Measurements from ENCODE around the gene ACTL7A. TPM values are rescaled to one million over a fixed set of nuclear protein-coding genes. Genes with fewer than 3 reads are reported as not detected.

ACTL7A gene
- total RNA-seq, 4 donors from 2014 or later, result not detected

DNA sequence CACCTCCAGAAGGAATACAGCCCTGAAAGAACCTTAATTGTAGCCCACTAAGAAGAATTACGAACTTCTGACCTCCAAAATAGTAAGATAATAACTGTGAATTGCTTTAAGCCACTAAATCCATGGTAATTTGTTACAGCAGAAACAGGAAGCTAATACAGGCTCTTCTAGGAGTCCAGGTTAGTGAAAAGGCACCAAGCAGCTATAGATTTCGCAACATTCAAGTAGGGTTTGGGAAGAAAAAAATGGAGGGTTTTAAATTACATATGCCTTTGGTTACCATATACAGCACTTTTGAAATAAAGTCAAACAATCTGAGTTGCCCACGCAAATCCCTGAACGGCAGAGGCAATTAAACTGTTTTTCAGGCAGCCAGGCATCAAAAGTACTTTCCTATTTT is 1.7 kb upstream of the ACTL7A start:
- Histone ChIP-seq H3K9me3 (no peaks in the 10 kb centered on the region), H3K27ac (no peak overlapping the region), H3K4me1 (no peaks in the 10 kb centered on the region), H3K27me3 (no peaks in the 10 kb centered on the region), H3K36me3 (no peaks in the 10 kb centered on the region), H3K4me3 (no peak overlapping the region)
- in situ Hi-C loops (cut with MboI; ENCODE audit: low pct_ligation_motif_present in 1 of 4, low pct_unique_long_range_greater_than_20kb in 1 of 4, low sequenced_read_pairs in 3 of 4) (loop anchor here in 1 of 4 donors (25.0 kb wide), 1 partner anchor 102 kb away; no protein-coding TSS in a partner anchor), intact Hi-C loops (cut with DNase I; ENCODE audit: low total_unique reads) (no loop called here)
- WGBS, 2 donors (ENCODE audit: low coverage in 1 of 2), result 76 to 87% methylated on average over 4 of the region's 4 CpGs
- no peak for DNase-seq
- TF ChIP-seq POLR2A (IDR thresholded peaks at IDR 0.05), result no peak
- no peak for TF ChIP-seq EP300 (IDR thresholded peaks at IDR 0.05; ENCODE audit: low read depth)
- no peak for TF ChIP-seq POLR2AphosphoS5 (IDR thresholded peaks at IDR 0.05)
- TF ChIP-seq, protein P1, sequence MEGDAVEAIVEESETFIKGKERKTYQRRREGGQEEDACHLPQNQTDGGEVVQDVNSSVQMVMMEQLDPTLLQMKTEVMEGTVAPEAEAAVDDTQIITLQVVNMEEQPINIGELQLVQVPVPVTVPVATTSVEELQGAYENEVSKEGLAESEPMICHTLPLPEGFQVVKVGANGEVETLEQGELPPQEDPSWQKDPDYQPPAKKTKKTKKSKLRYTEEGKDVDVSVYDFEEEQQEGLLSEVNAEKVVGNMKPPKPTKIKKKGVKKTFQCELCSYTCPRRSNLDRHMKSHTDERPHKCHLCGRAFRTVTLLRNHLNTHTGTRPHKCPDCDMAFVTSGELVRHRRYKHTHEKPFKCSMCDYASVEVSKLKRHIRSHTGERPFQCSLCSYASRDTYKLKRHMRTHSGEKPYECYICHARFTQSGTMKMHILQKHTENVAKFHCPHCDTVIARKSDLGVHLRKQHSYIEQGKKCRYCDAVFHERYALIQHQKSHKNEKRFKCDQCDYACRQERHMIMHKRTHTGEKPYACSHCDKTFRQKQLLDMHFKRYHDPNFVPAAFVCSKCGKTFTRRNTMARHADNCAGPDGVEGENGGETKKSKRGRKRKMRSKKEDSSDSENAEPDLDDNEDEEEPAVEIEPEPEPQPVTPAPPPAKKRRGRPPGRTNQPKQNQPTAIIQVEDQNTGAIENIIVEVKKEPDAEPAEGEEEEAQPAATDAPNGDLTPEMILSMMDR (IDR thresholded peaks at IDR 0.05), result no peak

DNA sequence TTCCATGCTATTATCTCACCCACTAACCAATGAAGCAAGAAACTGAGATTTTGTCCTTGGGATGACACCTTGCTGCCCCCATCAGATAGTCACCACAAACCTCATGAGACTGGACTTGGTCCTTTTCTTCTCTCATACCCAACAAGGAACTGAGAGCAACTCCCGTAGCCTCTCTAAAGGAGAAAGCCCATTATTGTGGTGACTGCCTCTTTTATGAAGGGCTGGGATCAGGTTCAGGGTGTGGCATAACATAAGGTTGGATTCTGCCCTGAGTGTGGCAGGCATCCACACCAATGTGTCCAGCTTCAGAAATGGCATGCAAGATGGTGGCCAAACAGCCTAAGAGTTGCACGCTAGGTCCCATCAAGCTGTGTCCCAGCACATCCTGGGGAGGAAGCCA is 1.3 kb upstream of the ACTL7A start:
- DNase-seq, result no peak
- Histone ChIP-seq H3K27me3 (no peaks in the 10 kb centered on the region), H3K36me3 (no peaks in the 10 kb centered on the region), H3K9me3 (no peaks in the 10 kb centered on the region), H3K4me1 (no peaks in the 10 kb centered on the region), H3K27ac (no peak overlapping the region), H3K4me3 (no peak overlapping the region)
- no peak for TF ChIP-seq POLR2AphosphoS5 (IDR thresholded peaks at IDR 0.05)
- TF ChIP-seq POLR2A (IDR thresholded peaks at IDR 0.05), result no peak
- TF ChIP-seq EP300 (IDR thresholded peaks at IDR 0.05; ENCODE audit: low read depth), result no peak
- TF ChIP-seq, protein P1 (IDR thresholded peaks at IDR 0.05), result no peak
- intact Hi-C loops (cut with DNase I; ENCODE audit: low total_unique reads), result no loop called here
- in situ Hi-C loops (cut with MboI; ENCODE audit: low pct_ligation_motif_present in 1 of 4, low pct_unique_long_range_greater_than_20kb in 1 of 4, low sequenced_read_pairs in 3 of 4), result loop anchor here in 1 of 4 donors (25.0 kb wide), 1 partner anchor 102 kb away; no protein-coding TSS in a partner anchor
- WGBS, 2 donors (ENCODE audit: low coverage in 1 of 2), result 75% methylated on average over 2 of the region's 2 CpGs; no CpG with 5 or more reads in 1 of the 2 donors

DNA sequence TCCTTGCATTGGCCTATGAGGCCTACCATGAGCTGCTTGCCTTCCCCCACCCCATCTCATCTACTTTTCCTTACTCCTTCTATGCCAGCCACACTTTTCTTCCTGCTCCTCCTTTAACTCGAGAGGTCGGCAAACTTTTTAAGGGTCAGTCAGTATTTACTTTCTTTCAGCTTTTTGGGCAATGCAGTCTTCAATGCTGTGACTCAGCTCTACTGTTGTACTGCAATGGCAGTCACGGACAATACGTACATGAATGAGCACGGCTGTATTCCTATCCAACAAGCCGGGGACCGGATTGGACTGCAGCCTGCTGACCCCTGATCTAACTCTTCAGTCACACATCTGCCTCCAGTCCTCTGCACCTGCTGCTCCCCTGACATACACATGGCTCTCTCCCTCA is 602 bp upstream of the ACTL7A start:
- H3K4me1 ChIP-seq, result no peaks in the 10 kb centered on the region
- H3K4me3 ChIP-seq, result no peak overlapping the region
- H3K27me3 ChIP-seq, result no peaks in the 10 kb centered on the region
- intact Hi-C loops (cut with DNase I; ENCODE audit: low total_unique reads) (no loop called here), in situ Hi-C loops (cut with MboI; ENCODE audit: low pct_ligation_motif_present in 1 of 4, low pct_unique_long_range_greater_than_20kb in 1 of 4, low sequenced_read_pairs in 3 of 4) (loop anchor here in 1 of 4 donors (25.0 kb wide), 1 partner anchor 101 kb away; no protein-coding TSS in a partner anchor)
- TF ChIP-seq, protein P1 (IDR thresholded peaks at IDR 0.05), result no peak
- no peak for TF ChIP-seq POLR2AphosphoS5 (IDR thresholded peaks at IDR 0.05)
- DNase-seq, result no peak
- H3K27ac ChIP-seq, result no peak overlapping the region
- H3K9me3 ChIP-seq, result no peaks in the 10 kb centered on the region
- WGBS, 2 donors (ENCODE audit: low coverage in 1 of 2), result 71 to 88% methylated on average over 3 to 7 of the region's 7 CpGs
- H3K36me3 ChIP-seq, result no peaks in the 10 kb centered on the region

DNA sequence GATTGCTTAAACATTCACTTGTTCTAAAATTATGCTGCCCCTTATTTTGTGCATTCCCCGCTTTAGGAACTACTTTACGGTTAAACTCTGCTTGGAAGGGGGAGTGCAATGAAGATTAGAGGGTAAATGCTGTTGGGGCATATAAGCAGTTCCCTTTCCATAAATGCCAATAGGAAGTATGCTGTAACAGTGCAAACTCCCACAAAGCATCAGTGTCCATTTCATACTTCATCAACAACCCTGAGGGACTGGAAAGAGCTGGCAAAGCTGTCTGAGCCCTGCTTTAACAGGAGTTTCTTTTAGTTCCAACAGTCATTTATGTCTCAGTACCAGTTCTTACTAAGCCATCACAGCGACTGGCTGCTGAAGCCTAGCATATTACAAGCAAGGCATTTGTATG is 1.8 kb downstream of the ACTL7A start:
- intact Hi-C loops (cut with DNase I; ENCODE audit: low total_unique reads), result no loop called here

More for the DNA sequence above, 1.8 kb downstream of the ACTL7A start:
- peaks cover 0 to 4% (median 0%) of the 10 kb centered on the region in 4 donors for H3K36me3 ChIP-seq
- TF ChIP-seq, protein P1 (IDR thresholded peaks at IDR 0.05), result no peak
- TF ChIP-seq EP300 (IDR thresholded peaks at IDR 0.05; ENCODE audit: low read depth) (no peak), POLR2AphosphoS5 (IDR thresholded peaks at IDR 0.05) (no peak), POLR2A (IDR thresholded peaks at IDR 0.05) (no peak)
- H3K27ac ChIP-seq, result no peak overlapping the region
- in situ Hi-C loops (cut with MboI; ENCODE audit: low pct_ligation_motif_present in 1 of 4, low pct_unique_long_range_greater_than_20kb in 1 of 4, low sequenced_read_pairs in 3 of 4), result loop anchor here in 1 of 4 donors (25.0 kb wide), 1 partner anchor 98 kb away; no protein-coding TSS in a partner anchor
- 84 to 94% methylated on average over 3 of the region's 3 CpGs for WGBS, 2 donors (ENCODE audit: low coverage in 1 of 2)
- no peaks in the 10 kb centered on the region for H3K27me3 ChIP-seq
- H3K4me3 ChIP-seq, result no peak overlapping the region
- no peaks in the 10 kb centered on the region for H3K4me1 ChIP-seq
- H3K9me3 ChIP-seq, result no peaks in the 10 kb centered on the region
- no peak for DNase-seq

All from transverse colon (tissue), 4 donors.